ENCODE data around the gene FOSL1. TPM values are rescaled to one million over a fixed set of nuclear protein-coding genes. Genes with fewer than 3 reads are reported as not detected.

The FOSL1 gene
- total RNA-seq, 1 donor from 2014 or later: not detected

- Mint-ChIP-seq H3K36me3 (ENCODE audit: unreplicated experiment) (no peaks in the 10 kb centered on the region), H3K27me3 (ENCODE audit: unreplicated experiment) (peaks cover 11% of the 10 kb centered on the region), H3K27ac (ENCODE audit: unreplicated experiment) (peak overlapping the region; percentile 95)
Measured at GRCh38 chr11:65883786-65884715, 16.1 kb downstream of the FOSL1 start.

GRCh38 chr11:65883058-65883761, 17.0 kb downstream of the FOSL1 start:
- no peak overlapping the region for H3K4me3 Mint-ChIP-seq (ENCODE audit: unreplicated experiment)
- H3K27me3 Mint-ChIP-seq (ENCODE audit: unreplicated experiment): peaks cover 7% of the 10 kb centered on the region
- H3K27ac Mint-ChIP-seq (ENCODE audit: unreplicated experiment): no peak overlapping the region

More at GRCh38 chr11:65883786-65884715, 16.1 kb downstream of the FOSL1 start:
- TF ChIP-seq, protein P1, sequence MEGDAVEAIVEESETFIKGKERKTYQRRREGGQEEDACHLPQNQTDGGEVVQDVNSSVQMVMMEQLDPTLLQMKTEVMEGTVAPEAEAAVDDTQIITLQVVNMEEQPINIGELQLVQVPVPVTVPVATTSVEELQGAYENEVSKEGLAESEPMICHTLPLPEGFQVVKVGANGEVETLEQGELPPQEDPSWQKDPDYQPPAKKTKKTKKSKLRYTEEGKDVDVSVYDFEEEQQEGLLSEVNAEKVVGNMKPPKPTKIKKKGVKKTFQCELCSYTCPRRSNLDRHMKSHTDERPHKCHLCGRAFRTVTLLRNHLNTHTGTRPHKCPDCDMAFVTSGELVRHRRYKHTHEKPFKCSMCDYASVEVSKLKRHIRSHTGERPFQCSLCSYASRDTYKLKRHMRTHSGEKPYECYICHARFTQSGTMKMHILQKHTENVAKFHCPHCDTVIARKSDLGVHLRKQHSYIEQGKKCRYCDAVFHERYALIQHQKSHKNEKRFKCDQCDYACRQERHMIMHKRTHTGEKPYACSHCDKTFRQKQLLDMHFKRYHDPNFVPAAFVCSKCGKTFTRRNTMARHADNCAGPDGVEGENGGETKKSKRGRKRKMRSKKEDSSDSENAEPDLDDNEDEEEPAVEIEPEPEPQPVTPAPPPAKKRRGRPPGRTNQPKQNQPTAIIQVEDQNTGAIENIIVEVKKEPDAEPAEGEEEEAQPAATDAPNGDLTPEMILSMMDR (IDR thresholded peaks at IDR 0.05; ENCODE audit: partially characterized antibody, unreplicated experiment): no peak
- DNase-seq: no peak
- Mint-ChIP-seq H3K4me1 (ENCODE audit: low read depth, unreplicated experiment) (peaks cover 15% of the 10 kb centered on the region), H3K9me3 (ENCODE audit: unreplicated experiment) (peaks cover 17% of the 10 kb centered on the region), H3K4me3 (ENCODE audit: unreplicated experiment) (peak overlapping the region; percentile 76)

DNA sequence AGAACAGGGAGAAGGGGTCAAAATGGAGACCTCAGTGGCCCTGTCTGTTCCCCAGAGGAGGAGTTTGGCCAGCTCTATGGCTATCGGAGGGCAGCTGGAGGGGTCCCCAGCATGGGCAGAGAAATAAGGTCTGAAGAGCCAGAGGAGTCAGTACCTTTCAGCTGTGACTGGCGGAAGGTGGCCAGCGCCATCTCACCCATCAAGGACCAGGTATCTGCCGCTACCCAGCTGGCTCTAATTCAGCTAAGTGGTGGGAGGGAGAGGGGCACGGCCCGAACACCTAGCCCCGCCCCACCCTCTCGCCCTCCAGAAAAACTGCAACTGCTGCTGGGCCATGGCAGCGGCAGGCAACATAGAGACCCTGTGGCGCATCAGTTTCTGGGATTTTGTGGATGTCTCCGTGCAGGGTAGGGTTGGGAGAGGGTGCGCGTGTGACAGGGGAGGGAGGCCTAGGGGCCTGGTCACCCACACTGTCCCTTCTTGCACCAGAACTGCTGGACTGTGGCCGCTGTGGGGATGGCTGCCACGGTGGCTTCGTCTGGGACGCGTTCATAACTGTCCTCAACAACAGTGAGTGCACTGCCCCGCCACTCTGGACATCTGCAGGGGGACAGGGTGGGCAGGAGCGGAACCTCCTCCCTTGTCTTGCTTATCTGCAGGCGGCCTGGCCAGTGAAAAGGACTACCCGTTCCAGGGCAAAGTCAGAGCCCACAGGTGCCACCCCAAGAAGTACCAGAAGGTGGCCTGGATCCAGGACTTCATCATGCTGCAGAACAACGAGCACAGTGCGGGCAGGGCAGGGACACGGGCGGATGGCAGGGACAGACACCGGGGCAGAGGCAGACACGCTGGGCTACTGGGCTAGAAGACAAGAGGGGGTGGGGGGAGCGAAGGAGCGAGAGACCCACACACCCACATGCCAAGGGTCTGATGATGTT, 17.8 kb downstream of the FOSL1 start:
- TF ChIP-seq, protein P1 (IDR thresholded peaks at IDR 0.05; ENCODE audit: partially characterized antibody, unreplicated experiment): no peak
- H3K4me3 Mint-ChIP-seq (ENCODE audit: unreplicated experiment): no peak overlapping the region
- no peak overlapping the region for H3K27ac Mint-ChIP-seq (ENCODE audit: unreplicated experiment)
- peaks cover 4% of the 10 kb centered on the region for H3K27me3 Mint-ChIP-seq (ENCODE audit: unreplicated experiment)
- no peaks in the 10 kb centered on the region for H3K36me3 Mint-ChIP-seq (ENCODE audit: unreplicated experiment)
- peaks cover 11% of the 10 kb centered on the region for H3K4me1 Mint-ChIP-seq (ENCODE audit: low read depth, unreplicated experiment)
- DNase-seq: no peak
- peaks cover 13% of the 10 kb centered on the region for H3K9me3 Mint-ChIP-seq (ENCODE audit: unreplicated experiment)

More at GRCh38 chr11:65883058-65883761, 17.0 kb downstream of the FOSL1 start:
- Mint-ChIP-seq H3K36me3 (ENCODE audit: unreplicated experiment) (no peaks in the 10 kb centered on the region), H3K9me3 (ENCODE audit: unreplicated experiment) (peaks cover 13% of the 10 kb centered on the region), H3K4me1 (ENCODE audit: low read depth, unreplicated experiment) (peaks cover 11% of the 10 kb centered on the region)
- no peak for DNase-seq
- TF ChIP-seq, protein P1 (IDR thresholded peaks at IDR 0.05; ENCODE audit: partially characterized antibody, unreplicated experiment): no peak

- H3K4me1 Mint-ChIP-seq (ENCODE audit: low read depth, unreplicated experiment): peaks cover 5% of the 10 kb centered on the region
- H3K9me3 Mint-ChIP-seq (ENCODE audit: unreplicated experiment): peaks cover 7% of the 10 kb centered on the region
- H3K36me3 Mint-ChIP-seq (ENCODE audit: unreplicated experiment): no peaks in the 10 kb centered on the region
- TF ChIP-seq, protein P1 (IDR thresholded peaks at IDR 0.05; ENCODE audit: partially characterized antibody, unreplicated experiment): no peak
- peaks cover 4% of the 10 kb centered on the region for H3K27me3 Mint-ChIP-seq (ENCODE audit: unreplicated experiment)
- no peak overlapping the region for H3K27ac Mint-ChIP-seq (ENCODE audit: unreplicated experiment)
- no peak overlapping the region for H3K4me3 Mint-ChIP-seq (ENCODE audit: unreplicated experiment)
- DNase-seq: no peak
Measured at GRCh38 chr11:65880844-65881421, 19.3 kb downstream of the FOSL1 start.

Data from glutamatergic neuron (in vitro differentiated cells).